OCI-M2 (cell line): ENCODE results near the gene SMARCAL1.
A peak's percentile ranks its signal among the peaks of the same experiment; 100 is the strongest.

Experiments used
- DNase-seq: peaks from one replicate; lab custom pipeline; 2025; ENCODE audit not compliant: unreplicated experiment; lab: John Stamatoyannopoulos, UW

Gene SMARCAL1

DNA sequence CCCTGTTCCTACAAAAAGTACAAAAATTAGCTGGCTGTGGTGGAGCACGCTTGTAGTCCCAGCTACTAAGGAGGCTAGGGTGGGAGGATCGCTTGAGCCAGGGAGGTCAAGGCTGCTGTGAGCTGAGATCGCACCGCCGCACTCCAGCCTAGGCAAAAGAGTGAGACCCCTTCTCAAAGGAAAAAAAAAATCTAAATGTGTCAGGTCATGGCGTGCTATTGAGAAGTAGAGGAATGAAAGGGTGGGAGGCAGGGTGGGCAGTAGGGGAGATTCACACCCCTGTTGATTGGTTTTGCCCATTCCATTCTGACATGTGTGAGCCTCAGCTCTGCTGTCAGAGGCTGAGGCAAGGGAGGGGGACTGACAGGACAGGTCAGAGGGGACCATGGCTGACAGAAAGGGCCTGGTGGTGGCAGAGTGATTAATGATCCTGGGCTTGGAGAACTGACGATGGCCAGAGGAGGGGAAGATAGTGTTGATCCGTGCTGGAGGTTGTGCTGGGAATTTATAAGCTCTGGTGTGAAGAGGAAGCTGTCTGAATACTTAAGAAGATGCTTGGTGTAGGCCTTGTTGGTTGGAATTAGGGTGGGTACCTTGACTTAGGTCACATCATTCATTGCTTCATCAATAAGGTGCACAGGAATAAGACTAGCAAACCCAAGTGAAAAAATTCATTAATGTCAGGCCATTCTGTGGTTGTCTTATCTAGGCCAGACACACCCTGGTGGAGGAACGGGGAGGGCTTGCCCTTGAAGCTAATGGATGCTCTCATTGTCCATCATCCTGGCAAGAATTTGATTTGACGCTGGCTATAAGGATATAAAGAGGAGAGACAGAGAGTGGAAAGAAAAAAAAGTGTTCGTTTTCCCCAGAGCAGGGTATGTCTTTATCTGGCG is 19.1 kb upstream of the SMARCAL1 start:
- DNase-seq = no peak

GRCh38 chr2:216394881-216395280 is 17.4 kb upstream of the SMARCAL1 start:
- no peak for DNase-seq

DNA sequence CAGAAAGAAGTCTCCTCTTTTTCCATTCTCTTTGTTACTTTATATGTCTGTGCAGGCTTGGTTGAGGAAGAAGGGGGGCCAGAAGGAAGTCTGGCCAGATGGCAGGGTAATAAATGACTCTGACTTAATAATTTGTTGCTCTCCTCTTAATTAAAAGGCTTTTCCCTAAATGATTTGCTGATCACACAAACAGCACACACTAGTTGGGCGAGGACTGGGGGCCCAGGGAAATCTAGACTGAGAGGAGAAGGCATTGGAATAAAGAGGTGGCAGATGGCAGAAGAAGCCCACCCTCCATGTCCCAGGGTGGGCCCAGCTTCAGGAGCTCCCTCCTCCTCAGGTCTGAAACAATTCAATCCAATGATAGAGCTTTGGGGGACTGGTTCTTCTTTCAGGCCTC is 12.7 kb upstream of the SMARCAL1 start:
- no peak for DNase-seq

DNA sequence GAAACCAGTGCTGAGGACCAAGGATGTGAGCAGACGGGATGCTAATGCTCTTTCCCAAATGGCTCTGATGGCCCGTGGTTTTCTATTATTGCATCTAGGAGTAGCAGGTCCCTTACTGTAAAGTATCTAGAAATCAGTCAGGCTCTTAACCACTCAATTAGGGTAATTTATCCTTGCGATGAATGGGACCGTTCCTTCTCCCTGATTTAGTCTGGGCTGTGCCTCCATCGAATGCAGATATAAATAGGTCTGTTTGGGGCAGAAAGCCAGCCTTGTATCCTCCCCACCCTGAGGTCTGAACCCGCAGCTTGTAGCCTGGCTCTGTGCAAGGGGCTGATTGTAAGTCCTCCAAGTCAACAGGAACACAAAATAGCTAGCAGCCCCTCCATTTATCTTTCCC is 9.5 kb upstream of the SMARCAL1 start:
- DNase-seq = no peak

DNA sequence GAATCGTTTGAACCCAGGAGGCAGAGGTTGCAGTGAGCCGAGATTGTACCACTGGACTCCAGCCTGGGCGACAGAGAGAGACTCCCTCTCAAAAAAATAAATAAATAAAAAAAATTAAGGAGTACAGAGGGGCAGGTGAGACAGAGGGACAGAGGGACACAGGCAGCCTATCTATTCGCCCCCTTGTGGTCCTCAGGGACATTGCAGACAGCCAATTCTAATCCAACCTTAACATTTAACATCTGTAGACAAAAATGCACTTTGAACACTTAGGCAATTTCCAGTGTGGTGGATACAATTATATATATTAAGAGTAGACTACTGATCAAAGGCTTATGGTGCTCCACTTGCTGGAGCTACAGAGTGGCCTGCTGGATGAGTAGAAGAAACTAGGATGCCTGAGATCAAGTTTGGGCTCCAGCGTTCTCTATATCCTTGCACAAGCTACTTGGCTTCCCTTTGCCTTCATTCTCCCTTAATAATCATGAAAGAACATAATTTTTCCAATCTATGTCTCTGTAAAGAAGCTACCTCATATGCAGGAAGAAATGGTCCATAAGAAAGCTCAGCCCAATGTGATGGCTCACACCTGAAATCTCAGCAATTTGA is 8.2 kb upstream of the SMARCAL1 start:
- no peak for DNase-seq

DNA sequence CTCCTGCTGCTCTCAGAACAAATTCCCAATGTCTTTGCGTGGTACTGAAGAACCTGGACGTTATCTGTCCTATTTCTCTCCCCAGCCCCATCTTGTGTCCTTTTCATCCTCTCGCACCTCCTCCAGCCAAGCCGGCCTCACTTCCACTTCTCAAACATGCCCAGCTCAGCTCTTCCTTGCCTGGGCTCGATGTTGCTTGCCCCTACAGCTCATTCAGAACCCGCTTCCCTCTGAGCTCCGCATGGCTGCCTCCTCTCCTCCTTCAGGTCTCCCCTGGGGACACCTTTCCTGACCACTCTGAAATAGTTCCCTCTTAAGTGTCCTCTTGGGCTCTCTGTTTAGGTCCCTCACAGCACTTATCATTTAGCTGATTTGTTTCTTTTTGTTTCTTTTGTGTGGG is 6.7 kb upstream of the SMARCAL1 start:
- DNase-seq = no peak

- no peak for DNase-seq
Measured at GRCh38 chr2:216406826-216407225, 5.5 kb upstream of the SMARCAL1 start.

GRCh38 chr2:216408426-216409290 is 3.6 kb upstream of the SMARCAL1 start:
- no peak for DNase-seq

- no peak for DNase-seq
Measured at GRCh38 chr2:216410550-216410949, 1.7 kb upstream of the SMARCAL1 start.

GRCh38 chr2:216413882-216414281 is 1.6 kb downstream of the SMARCAL1 start:
- DNase-seq = no peak

GRCh38 chr2:216414772-216415319 is 2.6 kb downstream of the SMARCAL1 start:
- no peak for DNase-seq

DNA sequence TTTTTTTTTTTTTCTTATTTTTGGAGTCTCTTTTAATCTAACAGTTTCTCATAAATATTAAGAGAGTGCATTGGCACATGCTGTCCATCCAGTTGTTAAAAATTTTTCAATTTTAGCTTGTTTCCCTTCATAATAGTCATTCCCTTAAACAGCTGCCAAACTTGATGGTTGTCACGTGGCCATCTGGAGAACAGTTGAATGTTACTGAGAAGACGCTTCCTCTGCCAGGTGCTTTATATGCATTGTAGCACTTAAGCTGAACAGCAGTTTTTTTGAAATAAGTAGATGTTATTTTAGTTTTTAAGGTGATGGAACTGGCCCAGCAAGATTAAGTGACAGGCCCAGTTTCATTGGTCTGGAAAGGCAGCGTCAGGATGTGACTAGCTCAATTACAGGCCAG is 3.3 kb downstream of the SMARCAL1 start:
- DNase-seq = no peak

GRCh38 chr2:216416571-216417307 is 4.5 kb downstream of the SMARCAL1 start:
- DNase-seq = peak; percentile 48

DNA sequence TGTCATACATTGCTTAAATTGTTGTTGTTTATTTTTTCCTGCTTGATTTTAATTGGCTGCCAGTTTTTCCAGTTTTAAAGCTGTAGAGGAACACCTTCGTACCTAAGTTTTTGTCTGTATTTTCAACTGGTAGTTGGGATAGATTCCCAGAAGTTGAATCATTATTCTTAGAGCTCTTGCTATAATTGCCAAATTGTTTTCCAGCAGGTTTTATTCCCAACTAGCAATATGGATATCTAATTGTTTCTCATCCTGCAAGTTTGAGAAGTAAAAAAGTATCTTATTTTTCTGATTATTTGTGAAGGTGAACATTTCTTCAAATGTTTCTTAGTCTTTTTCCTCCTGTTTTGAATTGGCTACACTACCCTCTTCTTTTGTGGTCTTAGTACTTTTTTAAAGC is 6.7 kb downstream of the SMARCAL1 start:
- DNase-seq = no peak

- DNase-seq = no peak
Measured at GRCh38 chr2:216420367-216421101, 8.2 kb downstream of the SMARCAL1 start.

DNA sequence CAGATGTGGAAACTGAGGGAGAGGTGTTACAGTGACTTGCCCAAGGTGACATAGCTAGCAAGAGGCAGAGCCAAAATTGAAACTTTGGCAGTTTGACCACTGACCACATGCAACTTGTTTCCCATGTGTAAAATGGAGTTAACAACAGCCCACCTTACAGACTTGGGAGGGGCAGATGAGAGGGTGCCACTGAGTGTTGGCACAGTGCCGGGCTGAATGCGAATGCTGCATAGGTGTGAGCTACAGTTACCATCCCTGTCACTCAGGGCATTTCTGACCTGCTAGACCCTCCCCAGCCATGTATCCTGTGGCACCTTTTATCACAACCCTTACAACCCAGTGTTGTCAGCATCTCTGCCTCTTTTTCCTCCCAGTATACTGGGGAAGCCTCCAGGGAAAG is 10.8 kb downstream of the SMARCAL1 start:
- no peak for DNase-seq

GRCh38 chr2:216424274-216424673 is 12.0 kb downstream of the SMARCAL1 start:
- DNase-seq = peak; percentile 62

- no peak for DNase-seq
Measured at GRCh38 chr2:216425008-216425787, 12.9 kb downstream of the SMARCAL1 start.

GRCh38 chr2:216426166-216426777 is 14.0 kb downstream of the SMARCAL1 start:
- DNase-seq = no peak
